ENCODE results near the gene TAGLN3. TPM values are rescaled to one million over a fixed set of nuclear protein-coding genes. Genes with fewer than 3 reads are reported as not detected.
A peak's percentile ranks its signal among the peaks of the same experiment; 100 is the strongest.

Gene TAGLN3
- total RNA-seq (2012; rRNA removed): 0.51 TPM in 1 of 2 replicates, not detected in the other

- Histone ChIP-seq H3K4me2 (ENCODE audit: low read length) (peak within 1 kb of the TSS; percentile 89), H3K27me3 (ENCODE audit: control insufficient read depth, insufficient read depth, low read length) (peaks cover 3% of the 10 kb centered on the region), H3K9ac (ENCODE audit: low read depth, low read length) (peak within 1 kb of the TSS; percentile 20), H3K9me3 (replicated peaks; ENCODE audit: low read length) (no peaks in the 10 kb centered on the region), H3K36me3 (ENCODE audit: insufficient read depth, low read length) (no peaks in the 10 kb centered on the region), H3K4me1 (ENCODE audit: control insufficient read depth, insufficient read depth, low read length) (peaks cover 27% of the 10 kb centered on the region), H3K4me3 (ENCODE audit: low read length) (peak within 1 kb of the TSS; percentile 66)
These were observed at the start of gene TAGLN3 for GRCh38 chr3:111998636-111999483. Gene TAGLN3 (plus strand): TSS chr3:111998922. CDS start chr3:111999423, 501 bp downstream.

DNA sequence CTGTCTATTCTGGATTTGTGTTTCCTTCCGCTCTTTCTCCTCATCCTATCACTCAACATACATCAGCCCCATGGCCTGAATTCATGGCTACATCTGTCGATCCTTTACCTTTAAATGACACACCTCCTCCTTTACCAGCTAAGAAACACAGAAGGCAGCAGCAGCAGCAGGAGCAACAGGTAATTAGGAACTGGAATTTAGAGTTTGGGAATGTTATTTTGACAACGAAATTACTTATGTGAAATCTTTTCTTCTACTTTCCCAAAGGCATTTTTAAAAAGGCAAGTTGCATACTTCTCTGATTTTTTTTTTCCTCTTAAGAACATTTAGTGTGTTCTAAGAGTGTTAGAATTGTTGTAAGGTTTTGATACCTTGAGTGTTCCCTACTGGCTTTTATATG is 49.0 kb upstream of the TAGLN3 start:
- H3K27me3 ChIP-seq (ENCODE audit: control insufficient read depth, insufficient read depth, low read length): no peaks in the 10 kb centered on the region
- no peak overlapping the region for H3K9ac ChIP-seq (ENCODE audit: low read depth, low read length)
- peaks cover 33% of the 10 kb centered on the region for H3K36me3 ChIP-seq (ENCODE audit: insufficient read depth, low read length)
- H3K4me3 ChIP-seq (ENCODE audit: low read length): no peak overlapping the region
- H3K4me2 ChIP-seq (ENCODE audit: low read length): no peak overlapping the region
- H3K9me3 ChIP-seq (replicated peaks; ENCODE audit: low read length): no peaks in the 10 kb centered on the region
- H3K4me1 ChIP-seq (ENCODE audit: control insufficient read depth, insufficient read depth, low read length): no peaks in the 10 kb centered on the region

- H3K27me3 ChIP-seq (ENCODE audit: control insufficient read depth, insufficient read depth, low read length): no peaks in the 10 kb centered on the region
- H3K9ac ChIP-seq (ENCODE audit: low read depth, low read length): no peak overlapping the region
- H3K36me3 ChIP-seq (ENCODE audit: insufficient read depth, low read length): peaks cover 29% of the 10 kb centered on the region
- no peaks in the 10 kb centered on the region for H3K9me3 ChIP-seq (replicated peaks; ENCODE audit: low read length)
- no peak overlapping the region for H3K4me3 ChIP-seq (ENCODE audit: low read length)
- H3K4me1 ChIP-seq (ENCODE audit: control insufficient read depth, insufficient read depth, low read length): no peaks in the 10 kb centered on the region
- no peak overlapping the region for H3K4me2 ChIP-seq (ENCODE audit: low read length)
These were observed 47.7 kb upstream of the TAGLN3 start for GRCh38 chr3:111951032-111951431.

DNA sequence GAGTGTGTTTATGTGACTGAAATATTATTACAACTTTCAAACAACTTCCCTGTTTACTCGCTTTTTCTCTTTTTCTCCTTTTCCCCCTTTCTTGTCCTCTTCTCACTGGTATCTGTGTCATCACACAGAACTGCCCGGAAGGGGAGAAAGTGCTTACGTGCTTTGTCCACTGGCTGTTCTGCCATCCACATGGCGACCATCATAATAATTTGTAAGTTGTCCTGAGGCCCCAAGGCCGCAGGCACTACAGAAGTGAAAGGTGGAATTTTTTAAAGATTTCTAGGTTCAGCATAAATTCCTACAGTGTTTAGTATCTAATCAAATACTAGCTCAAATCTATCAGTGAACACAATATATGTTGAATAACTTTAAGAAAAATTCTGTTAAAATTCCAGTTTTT is 46.6 kb upstream of the TAGLN3 start:
- Histone ChIP-seq H3K9me3 (replicated peaks; ENCODE audit: low read length) (no peaks in the 10 kb centered on the region), H3K27me3 (ENCODE audit: control insufficient read depth, insufficient read depth, low read length) (no peaks in the 10 kb centered on the region), H3K9ac (ENCODE audit: low read depth, low read length) (no peak overlapping the region), H3K36me3 (ENCODE audit: insufficient read depth, low read length) (peaks cover 32% of the 10 kb centered on the region), H3K4me3 (ENCODE audit: low read length) (no peak overlapping the region), H3K4me1 (ENCODE audit: control insufficient read depth, insufficient read depth, low read length) (no peaks in the 10 kb centered on the region), H3K4me2 (ENCODE audit: low read length) (no peak overlapping the region)

DNA sequence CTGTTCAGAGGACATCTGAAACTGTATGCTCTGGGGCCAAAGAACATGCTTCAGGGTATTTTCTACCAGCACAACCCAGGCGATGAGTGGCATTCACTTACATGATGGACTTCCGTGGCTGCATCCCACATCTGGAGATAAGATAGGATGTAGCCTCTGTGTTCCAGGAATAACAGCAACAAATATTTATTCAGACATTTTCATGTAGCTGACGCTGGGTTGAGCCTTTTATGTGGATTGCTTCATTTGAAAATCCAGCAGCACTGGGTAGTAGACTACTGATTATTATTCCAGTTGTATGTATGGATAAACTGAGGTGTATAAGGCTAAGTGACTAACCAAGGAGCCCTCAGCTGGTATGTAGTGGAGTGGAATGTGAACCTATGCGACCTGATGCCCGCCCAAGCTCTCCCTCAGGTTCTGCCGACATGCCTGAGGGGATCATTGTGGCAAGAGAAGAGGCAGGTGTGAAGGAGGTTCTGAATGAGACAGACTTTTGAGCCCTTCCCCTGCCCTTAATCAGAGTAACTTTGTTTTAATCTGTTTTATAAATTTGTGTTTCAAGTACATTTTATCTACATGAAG is 45.8 kb upstream of the TAGLN3 start:
- Histone ChIP-seq H3K36me3 (ENCODE audit: insufficient read depth, low read length) (peaks cover 36% of the 10 kb centered on the region), H3K4me2 (ENCODE audit: low read length) (no peak overlapping the region), H3K4me1 (ENCODE audit: control insufficient read depth, insufficient read depth, low read length) (no peaks in the 10 kb centered on the region), H3K27me3 (ENCODE audit: control insufficient read depth, insufficient read depth, low read length) (no peaks in the 10 kb centered on the region), H3K9ac (ENCODE audit: low read depth, low read length) (no peak overlapping the region), H3K4me3 (ENCODE audit: low read length) (no peak overlapping the region), H3K9me3 (replicated peaks; ENCODE audit: low read length) (no peaks in the 10 kb centered on the region)

DNA sequence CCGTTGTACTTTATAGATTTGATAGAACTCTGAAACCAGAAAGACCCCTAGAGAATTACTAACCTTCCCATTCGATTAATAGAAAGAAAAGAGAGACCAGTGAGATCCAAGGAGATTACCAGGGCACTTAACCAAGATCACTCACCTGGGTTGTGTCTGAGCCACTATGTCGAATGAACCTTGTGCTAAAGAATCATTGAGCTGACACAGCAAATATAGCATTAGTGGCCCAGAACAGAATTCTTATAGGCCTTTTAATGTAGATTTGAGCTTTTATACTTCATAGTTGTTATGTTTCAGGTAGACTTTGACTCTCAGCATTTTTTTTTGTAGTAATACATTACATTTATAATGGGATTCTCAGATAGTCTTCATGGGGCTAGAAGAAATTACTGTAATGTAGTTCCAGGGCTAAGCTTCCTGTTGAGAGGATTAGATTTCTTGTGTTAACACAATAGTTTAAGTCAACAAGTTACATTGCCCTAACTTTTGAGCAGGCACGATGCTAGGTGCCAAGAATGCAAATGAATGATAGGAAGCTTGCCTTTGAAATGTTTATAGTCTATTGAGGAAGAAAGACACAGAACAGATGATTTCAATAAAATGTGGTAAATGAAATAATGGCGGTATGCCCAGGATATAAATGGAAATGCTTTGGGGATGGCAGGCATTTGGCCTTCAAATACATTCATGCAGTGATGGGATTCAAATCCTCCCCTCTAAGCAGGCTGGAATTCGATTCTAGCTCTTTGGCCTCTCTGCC is 44.3 kb upstream of the TAGLN3 start:
- H3K36me3 ChIP-seq (ENCODE audit: insufficient read depth, low read length): peaks cover 35% of the 10 kb centered on the region
- H3K4me2 ChIP-seq (ENCODE audit: low read length): no peak overlapping the region
- H3K9me3 ChIP-seq (replicated peaks; ENCODE audit: low read length): no peaks in the 10 kb centered on the region
- no peak overlapping the region for H3K9ac ChIP-seq (ENCODE audit: low read depth, low read length)
- no peaks in the 10 kb centered on the region for H3K4me1 ChIP-seq (ENCODE audit: control insufficient read depth, insufficient read depth, low read length)
- no peaks in the 10 kb centered on the region for H3K27me3 ChIP-seq (ENCODE audit: control insufficient read depth, insufficient read depth, low read length)
- no peak overlapping the region for H3K4me3 ChIP-seq (ENCODE audit: low read length)

GRCh38 chr3:111955876-111956275 is 42.8 kb upstream of the TAGLN3 start:
- Histone ChIP-seq H3K4me3 (ENCODE audit: low read length) (no peak overlapping the region), H3K4me1 (ENCODE audit: control insufficient read depth, insufficient read depth, low read length) (no peaks in the 10 kb centered on the region), H3K36me3 (ENCODE audit: insufficient read depth, low read length) (peaks cover 27% of the 10 kb centered on the region)

GRCh38 chr3:111956449-111956848 is 42.3 kb upstream of the TAGLN3 start:
- H3K27me3 ChIP-seq (ENCODE audit: control insufficient read depth, insufficient read depth, low read length): no peaks in the 10 kb centered on the region
- H3K36me3 ChIP-seq (ENCODE audit: insufficient read depth, low read length): peaks cover 27% of the 10 kb centered on the region
- H3K4me2 ChIP-seq (ENCODE audit: low read length): no peak overlapping the region
- no peaks in the 10 kb centered on the region for H3K9me3 ChIP-seq (replicated peaks; ENCODE audit: low read length)
- H3K9ac ChIP-seq (ENCODE audit: low read depth, low read length): no peak overlapping the region
- H3K4me3 ChIP-seq (ENCODE audit: low read length): no peak overlapping the region
- no peaks in the 10 kb centered on the region for H3K4me1 ChIP-seq (ENCODE audit: control insufficient read depth, insufficient read depth, low read length)

More at GRCh38 chr3:111955876-111956275, 42.8 kb upstream of the TAGLN3 start:
- Histone ChIP-seq H3K9me3 (replicated peaks; ENCODE audit: low read length) (no peaks in the 10 kb centered on the region), H3K9ac (ENCODE audit: low read depth, low read length) (no peak overlapping the region), H3K27me3 (ENCODE audit: control insufficient read depth, insufficient read depth, low read length) (no peaks in the 10 kb centered on the region), H3K4me2 (ENCODE audit: low read length) (no peak overlapping the region)

DNA sequence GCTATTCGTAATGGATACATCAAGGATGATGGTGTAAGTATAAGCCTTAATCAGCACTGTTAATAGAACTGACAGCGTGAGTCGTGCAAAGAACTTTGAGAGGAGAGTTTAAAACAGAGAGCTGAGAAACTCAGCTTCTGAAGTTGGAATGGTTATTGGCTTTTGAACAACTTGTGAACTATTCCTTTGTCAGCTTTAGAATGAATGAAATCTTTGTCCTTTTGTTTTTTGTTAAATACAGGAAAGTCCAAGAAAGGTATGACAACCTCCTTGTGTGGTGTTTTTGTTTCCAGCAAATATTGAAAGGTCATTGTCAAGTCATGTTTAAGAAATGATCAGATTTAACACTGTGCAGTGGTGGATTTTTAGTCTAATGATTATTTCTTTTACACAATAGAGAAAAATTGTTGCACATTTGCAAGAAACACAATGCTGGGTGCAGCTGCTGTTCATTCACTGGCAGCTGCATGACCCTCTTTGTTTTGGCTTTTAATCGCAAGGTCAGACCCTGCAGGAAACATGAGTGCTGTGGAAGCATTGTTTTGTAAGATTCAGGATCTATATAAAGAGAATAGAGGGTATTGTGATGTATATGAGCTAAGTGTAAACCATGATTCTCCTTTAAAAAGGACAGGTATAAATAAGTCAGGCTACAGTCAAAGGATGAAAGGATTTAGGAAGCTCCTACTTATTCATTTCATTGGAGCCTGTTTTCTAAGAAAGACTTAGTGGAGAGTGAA is 41.6 kb upstream of the TAGLN3 start:
- Histone ChIP-seq H3K9me3 (replicated peaks; ENCODE audit: low read length) (no peaks in the 10 kb centered on the region), H3K4me3 (ENCODE audit: low read length) (no peak overlapping the region), H3K9ac (ENCODE audit: low read depth, low read length) (no peak overlapping the region), H3K36me3 (ENCODE audit: insufficient read depth, low read length) (peaks cover 29% of the 10 kb centered on the region), H3K4me2 (ENCODE audit: low read length) (no peak overlapping the region), H3K4me1 (ENCODE audit: control insufficient read depth, insufficient read depth, low read length) (no peaks in the 10 kb centered on the region), H3K27me3 (ENCODE audit: control insufficient read depth, insufficient read depth, low read length) (no peaks in the 10 kb centered on the region)

- Histone ChIP-seq H3K4me1 (ENCODE audit: control insufficient read depth, insufficient read depth, low read length) (peaks cover 16% of the 10 kb centered on the region), H3K36me3 (ENCODE audit: insufficient read depth, low read length) (peaks cover 32% of the 10 kb centered on the region), H3K4me2 (ENCODE audit: low read length) (no peak overlapping the region), H3K9me3 (replicated peaks; ENCODE audit: low read length) (no peaks in the 10 kb centered on the region), H3K4me3 (ENCODE audit: low read length) (no peak overlapping the region), H3K9ac (ENCODE audit: low read depth, low read length) (no peak overlapping the region), H3K27me3 (ENCODE audit: control insufficient read depth, insufficient read depth, low read length) (no peaks in the 10 kb centered on the region)
These were observed 37.1 kb upstream of the TAGLN3 start for GRCh38 chr3:111961461-111962164.
